ENCODE results near the gene PLEKHA7.

Gene PLEKHA7

DNA sequence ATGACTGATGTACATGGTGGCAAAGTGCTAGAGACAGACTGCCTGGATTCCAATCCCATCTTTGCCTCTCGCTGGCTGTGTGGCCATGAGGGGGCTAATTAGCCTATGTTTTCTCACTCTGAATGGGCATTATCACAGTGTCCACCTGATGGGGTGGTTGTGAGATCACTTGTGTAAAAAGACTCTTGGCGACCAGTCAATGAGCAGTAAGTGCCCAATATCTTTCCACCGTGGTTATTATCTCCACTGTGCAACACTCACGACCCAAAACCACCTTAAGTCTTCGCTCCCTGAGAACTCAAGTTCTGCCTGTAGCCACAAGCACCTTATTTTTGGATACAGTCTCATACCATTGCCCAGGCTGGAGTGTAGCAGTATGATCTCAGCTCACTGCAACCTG is 52.1 kb downstream of the PLEKHA7 start:
- in situ Hi-C loops (cut with MboI; ENCODE audit: low pct_unique_long_range_greater_than_20kb, low sequenced_read_pairs, unreplicated experiment): no loop called here
- TF ChIP-seq, protein P1, sequence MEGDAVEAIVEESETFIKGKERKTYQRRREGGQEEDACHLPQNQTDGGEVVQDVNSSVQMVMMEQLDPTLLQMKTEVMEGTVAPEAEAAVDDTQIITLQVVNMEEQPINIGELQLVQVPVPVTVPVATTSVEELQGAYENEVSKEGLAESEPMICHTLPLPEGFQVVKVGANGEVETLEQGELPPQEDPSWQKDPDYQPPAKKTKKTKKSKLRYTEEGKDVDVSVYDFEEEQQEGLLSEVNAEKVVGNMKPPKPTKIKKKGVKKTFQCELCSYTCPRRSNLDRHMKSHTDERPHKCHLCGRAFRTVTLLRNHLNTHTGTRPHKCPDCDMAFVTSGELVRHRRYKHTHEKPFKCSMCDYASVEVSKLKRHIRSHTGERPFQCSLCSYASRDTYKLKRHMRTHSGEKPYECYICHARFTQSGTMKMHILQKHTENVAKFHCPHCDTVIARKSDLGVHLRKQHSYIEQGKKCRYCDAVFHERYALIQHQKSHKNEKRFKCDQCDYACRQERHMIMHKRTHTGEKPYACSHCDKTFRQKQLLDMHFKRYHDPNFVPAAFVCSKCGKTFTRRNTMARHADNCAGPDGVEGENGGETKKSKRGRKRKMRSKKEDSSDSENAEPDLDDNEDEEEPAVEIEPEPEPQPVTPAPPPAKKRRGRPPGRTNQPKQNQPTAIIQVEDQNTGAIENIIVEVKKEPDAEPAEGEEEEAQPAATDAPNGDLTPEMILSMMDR (IDR thresholded peaks at IDR 0.05; ENCODE audit: extremely low read depth, insufficient read depth, missing control alignments): no peak
- DNase-seq (ENCODE audit: low spot score): no peak

DNA sequence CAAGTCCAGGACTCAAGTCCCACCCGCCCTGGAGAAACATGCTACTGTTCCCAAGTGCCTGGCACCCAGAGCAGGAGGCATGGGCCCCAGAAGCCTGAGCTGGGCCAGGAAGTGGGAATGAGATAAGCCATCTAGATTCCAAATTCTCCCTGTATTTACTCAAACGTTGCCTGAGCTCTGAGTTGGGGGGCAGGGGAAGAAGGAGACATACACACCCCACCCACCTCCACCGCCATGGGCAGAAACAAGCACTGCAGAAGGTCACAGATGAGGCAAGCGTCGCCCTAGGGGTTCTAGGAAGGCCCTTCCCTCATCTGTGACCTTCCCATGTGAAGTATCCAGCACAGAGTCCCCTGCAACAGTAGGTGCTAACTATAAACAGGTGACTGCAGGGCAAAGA is 54.0 kb downstream of the PLEKHA7 start:
- in situ Hi-C loops (cut with MboI; ENCODE audit: low pct_unique_long_range_greater_than_20kb, low sequenced_read_pairs, unreplicated experiment): no loop called here
- TF ChIP-seq, protein P1 (IDR thresholded peaks at IDR 0.05; ENCODE audit: extremely low read depth, insufficient read depth, missing control alignments): no peak
- DNase-seq (ENCODE audit: low spot score): no peak

DNA sequence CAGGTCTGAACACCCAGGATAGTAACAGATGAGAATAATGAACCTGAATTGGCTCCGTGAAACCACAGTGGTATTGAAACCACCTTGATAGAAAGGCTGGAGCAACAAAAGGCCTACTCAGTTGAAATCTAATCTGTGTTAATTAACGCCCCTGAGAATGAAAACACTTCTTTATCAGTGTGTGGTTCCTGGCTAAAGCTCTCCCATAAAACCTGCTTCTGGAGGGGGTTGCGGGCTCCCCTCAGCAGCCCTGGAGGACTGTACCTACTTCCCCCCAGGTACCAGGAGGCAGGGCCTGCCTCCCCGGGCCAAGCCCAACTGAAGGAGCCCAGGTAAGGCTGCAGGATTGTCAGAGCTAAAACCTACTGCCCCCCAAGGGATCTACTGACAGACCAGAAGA is 54.6 kb downstream of the PLEKHA7 start:
- TF ChIP-seq, protein P1 (IDR thresholded peaks at IDR 0.05; ENCODE audit: extremely low read depth, insufficient read depth, missing control alignments): no peak
- DNase-seq (ENCODE audit: low spot score): no peak
- in situ Hi-C loops (cut with MboI; ENCODE audit: low pct_unique_long_range_greater_than_20kb, low sequenced_read_pairs, unreplicated experiment): no loop called here

DNA sequence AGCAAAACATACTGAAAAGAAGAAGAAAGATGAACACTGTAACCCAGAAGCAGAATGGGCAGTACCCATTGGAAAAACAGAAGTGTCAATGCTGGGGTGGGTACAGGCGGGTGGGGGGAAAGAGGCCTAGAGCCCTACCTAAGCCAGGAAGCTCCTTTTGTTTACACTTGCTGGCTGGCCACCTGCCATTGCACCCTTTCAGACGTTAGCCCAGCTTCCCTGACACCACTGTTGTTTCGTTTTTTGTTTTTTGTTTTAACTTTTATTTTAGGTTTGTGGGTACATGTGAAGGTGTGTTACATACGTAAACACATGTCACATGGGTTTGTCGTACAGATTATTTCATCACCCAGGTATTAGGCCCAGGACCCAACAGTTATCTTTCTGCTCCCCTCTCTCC is 55.4 kb downstream of the PLEKHA7 start:
- TF ChIP-seq, protein P1 (IDR thresholded peaks at IDR 0.05; ENCODE audit: extremely low read depth, insufficient read depth, missing control alignments): no peak
- no peak for DNase-seq (ENCODE audit: low spot score)
- in situ Hi-C loops (cut with MboI; ENCODE audit: low pct_unique_long_range_greater_than_20kb, low sequenced_read_pairs, unreplicated experiment): no loop called here

DNA sequence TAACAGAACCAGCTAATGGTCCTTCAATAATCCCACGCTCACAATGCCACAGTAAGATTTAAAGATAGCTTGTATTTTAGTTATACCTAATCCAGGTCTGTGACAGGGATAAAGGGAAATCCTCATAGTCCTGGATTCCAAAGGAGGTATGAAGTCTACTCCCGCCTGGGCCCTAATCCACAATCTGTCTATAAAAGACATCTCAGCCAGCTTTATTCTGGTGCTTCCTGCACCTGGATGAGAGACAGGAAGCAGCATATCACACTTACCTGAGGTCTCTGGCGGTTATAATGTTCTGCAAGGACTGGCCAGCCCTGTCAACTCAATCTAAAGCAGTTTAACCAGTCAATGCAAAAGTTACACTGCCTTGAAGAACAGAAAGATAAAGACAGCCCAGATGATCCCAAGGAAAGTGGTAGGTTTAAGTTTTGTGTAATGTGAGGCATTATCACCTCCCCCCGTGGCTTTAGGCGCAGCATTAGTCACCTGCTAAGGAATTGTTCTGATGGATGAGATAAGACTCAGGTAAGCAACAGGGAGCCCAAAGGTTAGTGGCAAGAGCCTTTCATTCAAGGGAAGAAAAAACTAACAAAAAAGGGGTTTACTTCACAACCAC is 57.6 kb downstream of the PLEKHA7 start:
- TF ChIP-seq, protein P1 (IDR thresholded peaks at IDR 0.05; ENCODE audit: extremely low read depth, insufficient read depth, missing control alignments): no peak
- in situ Hi-C loops (cut with MboI; ENCODE audit: low pct_unique_long_range_greater_than_20kb, low sequenced_read_pairs, unreplicated experiment): no loop called here
- DNase-seq (ENCODE audit: low spot score): no peak

DNA sequence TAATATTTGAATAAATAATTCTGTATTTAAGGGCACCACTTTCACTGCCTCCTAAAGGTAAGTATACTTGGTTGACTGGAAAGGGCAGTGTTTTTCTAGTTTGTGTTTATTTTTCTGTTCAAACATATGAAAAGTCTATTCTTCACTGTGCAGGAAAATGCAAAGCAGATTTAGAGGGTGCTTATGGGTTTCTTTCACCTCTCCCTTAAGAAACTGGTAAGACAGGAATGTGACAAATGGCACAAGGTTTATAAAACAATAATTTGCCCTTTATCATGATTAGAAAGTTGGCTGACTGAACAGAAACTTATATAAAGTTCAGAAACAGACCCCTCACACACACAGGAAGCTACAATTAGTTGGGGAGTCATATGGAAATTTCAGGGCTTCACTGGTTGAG is 60.6 kb downstream of the PLEKHA7 start:
- in situ Hi-C loops (cut with MboI; ENCODE audit: low pct_unique_long_range_greater_than_20kb, low sequenced_read_pairs, unreplicated experiment): no loop called here
- TF ChIP-seq, protein P1 (IDR thresholded peaks at IDR 0.05; ENCODE audit: extremely low read depth, insufficient read depth, missing control alignments): no peak
- no peak for DNase-seq (ENCODE audit: low spot score)
